Measurements from ENCODE around the gene HOXA4.

GRCh38 chr7:27078616-27079233, 51.8 kb downstream of the HOXA4 start:
- TF ChIP-seq POLR2AphosphoS5 (IDR thresholded peaks at IDR 0.05; ENCODE audit: low read depth) (no peak), CTCF (IDR thresholded peaks at IDR 0.05; ENCODE audit: insufficient read depth, low read length) (no peak), REST (IDR thresholded peaks at IDR 0.05; ENCODE audit: insufficient replicate concordance, low read depth) (no peak)

Data from HL-60 (cell line).